ENCODE data around the gene JMJD8.

GRCh38 chr16:714079-714478, 29.9 kb upstream of the JMJD8 start:
- TF ChIP-seq CTCF (conservative IDR thresholded peaks at IDR 0.05; ENCODE audit: low read depth in 2 of 2) (no peak), CREB1 (CRISPR knock-in tag; IDR thresholded peaks at IDR 0.05; ENCODE audit: low read depth) (no peak), EZH2 (IDR thresholded peaks at IDR 0.05; ENCODE audit: low read depth, unreplicated experiment) (no peak), POLR2AphosphoS5 (IDR thresholded peaks at IDR 0.05; ENCODE audit: low read depth) (no peak), ZNF331 (CRISPR knock-in tag; IDR thresholded peaks at IDR 0.05; ENCODE audit: low read depth) (no peak), EZH2phosphoT487 (IDR thresholded peaks at IDR 0.05; ENCODE audit: unreplicated experiment) (no peak), JUNB (IDR thresholded peaks at IDR 0.05; ENCODE audit: unreplicated experiment) (no peak), ETS1 (IDR thresholded peaks at IDR 0.05) (no peak)
